GM12878 (cell line): ENCODE data around the gene DPH6. TPM values are rescaled to one million over a fixed set of nuclear protein-coding genes. Genes with fewer than 3 reads are reported as not detected.

Experiments used
- ATAC-seq: fragments of 200-7000 bp; cut with Tn5 transposase; 3 replicates; pipeline ENCODE4 v1.9.1; 2020; ENCODE audit warnings: mild to moderate bottlenecking, moderate library complexity
- BruUV-seq: library from RNA; stranded (reverse); fragments of 400-500 nt; replicated peaks from 2 replicates; lab custom pipeline; 2021; lab: Mats Ljungman, UMichigan
- CTCF ChIA-PET: fragments of 300-600 bp; sonication (Branson Sonifier 250); formaldehyde crosslinking; extraction: SDS; loops from one replicate; lab custom pipeline; 2021; ENCODE audit warnings: inconsistent platforms; lab: Yijun Ruan, JAX
- POLR2A ChIA-PET: fragments of 350-600 bp; formaldehyde crosslinking; extraction: SDS; loops from one replicate; lab custom pipeline; 2021; ENCODE audit warnings: inconsistent platforms; lab: Charles Lee
- RAD21 ChIA-PET: fragments of 300-600 bp; sonication (Branson Sonifier 250); formaldehyde crosslinking; loops from one replicate; lab custom pipeline; 2023; ENCODE audit warnings: antibody characterized with exemption; ENCODE audit not compliant: unreplicated experiment; lab: Charles Lee
- SMC1A ChIA-PET: fragments of 300-600 bp; sonication (Branson Sonifier 250); formaldehyde crosslinking; loops from one replicate; lab custom pipeline; 2023; ENCODE audit not compliant: unreplicated experiment, uncharacterized antibody; lab: Charles Lee
- DNase-seq: peaks from one replicate; pipeline ENCODE4 v3.0.0-alpha.2; 2011; ENCODE audit warnings: low read depth, low spot score
- FAIRE-seq: peaks from 3 replicates; lab custom pipeline; 2011; peaks lifted over from hg19 to GRCh38; lab: Jason Lieb, UNC
- H2AFZ ChIP-seq: 2 replicates; pipeline ENCODE4 v1.6.0; 2011; ENCODE audit warnings: low read depth, low read length, control low read depth; ENCODE audit not compliant: control insufficient read depth
- H3K27ac ChIP-seq: 2 replicates; pipeline ENCODE4 v1.5.1; 2011; ENCODE audit warnings: control low read depth; ENCODE audit not compliant: control insufficient read depth, insufficient read depth
- H3K27me3 ChIP-seq, 2 experiments: replicated peaks in 1 of 2; 2 replicates each; pipeline versions ENCODE4 v1.6.0 to v1.6.1; 2011; ENCODE audit warnings: low read length in 1 of 2; ENCODE audit not compliant: control insufficient read depth in 2 of 2, insufficient read depth in 2 of 2
- H3K36me3 ChIP-seq, 2 experiments: 2 replicates each; pipeline ENCODE4 v1.5.1; 2011; ENCODE audit warnings: low read length in 1 of 2; ENCODE audit not compliant: control insufficient read depth in 2 of 2, insufficient read depth in 2 of 2
- H3K4me1 ChIP-seq: 2 replicates; pipeline ENCODE4 v1.6.1; 2011; ENCODE audit warnings: mild to moderate bottlenecking, low read length, moderate library complexity, mixed read lengths; ENCODE audit not compliant: control insufficient read depth, insufficient read depth
- H3K4me2 ChIP-seq: 2 replicates; pipeline ENCODE4 v1.6.0; 2011; ENCODE audit warnings: control low read depth; ENCODE audit not compliant: control insufficient read depth, insufficient read depth
- H3K4me3 ChIP-seq: fragments of 200-600 bp; sonication (generic); 2 replicates; pipeline ENCODE4 v1.5.1; 2016
- H3K79me2 ChIP-seq: 2 replicates; pipeline ENCODE4 v1.6.0; 2011; ENCODE audit warnings: low read length; ENCODE audit not compliant: control insufficient read depth, insufficient read depth
- H3K9ac ChIP-seq: 2 replicates; pipeline ENCODE4 v1.8.0; 2011; ENCODE audit warnings: low read length, control low read depth, mixed read lengths; ENCODE audit not compliant: control insufficient read depth, insufficient read depth
- H3K9me3 ChIP-seq: replicated peaks from 3 replicates; pipeline ENCODE4 v1.5.1; 2011; ENCODE audit warnings: mild to moderate bottlenecking, low read length; ENCODE audit not compliant: control insufficient read depth, insufficient read depth
- H4K20me1 ChIP-seq: 2 replicates; pipeline ENCODE4 v1.6.0; 2011; ENCODE audit not compliant: control insufficient read depth, insufficient read depth
- ATF7 ChIP-seq: fragments of 450-650 bp; IDR thresholded peaks from 2 replicates; pipeline ENCODE4 v1.6.1; 2016; ENCODE audit warnings: low read depth, mild to moderate bottlenecking
- BHLHE40 ChIP-seq, 2 experiments: fragments of 450-650 bp in 1 of 2; IDR thresholded peaks; 2 replicates each; pipeline ENCODE4 v1.6.1; 2011 to 2017; ENCODE audit warnings: low read depth in 2 of 2, borderline replicate concordance in 1 of 2, improper control_type of control experiment in 1 of 2, low read length in 1 of 2, mild to moderate bottlenecking in 1 of 2
- CHD1 ChIP-seq: IDR thresholded peaks from 2 replicates; pipeline ENCODE4 v1.6.1; 2012; ENCODE audit warnings: low read depth, low read length, improper control_type of control experiment
- CHD2 ChIP-seq: IDR thresholded peaks from 2 replicates; pipeline ENCODE4 v1.6.1; 2011; ENCODE audit warnings: low read depth, low read length, improper control_type of control experiment, borderline replicate concordance
- EED ChIP-seq: sonication (generic); IDR thresholded peaks from 2 replicates; pipeline ENCODE4 v1.6.1; 2016; ENCODE audit warnings: antibody characterized with exemption, low read depth
- EP300 ChIP-seq, 2 experiments: fragments of 150-350 bp in 1 of 2; IDR thresholded peaks; 2 replicates each; pipeline ENCODE4 v1.6.1; 2011 to 2012; ENCODE audit warnings: low read depth in 2 of 2, low read length in 2 of 2, borderline replicate concordance in 1 of 2, improper control_type of control experiment in 1 of 2, inconsistent platforms in 1 of 2; ENCODE audit not compliant: control insufficient read depth in 1 of 2
- IRF5 ChIP-seq: fragments of 450-650 bp; IDR thresholded peaks from 2 replicates; pipeline ENCODE4 v1.6.1; 2017; ENCODE audit warnings: borderline replicate concordance
- SKIL ChIP-seq: fragments of 450-650 bp; IDR thresholded peaks from 2 replicates; pipeline ENCODE4 v1.6.1; 2017; ENCODE audit warnings: mild to moderate bottlenecking, low read depth, inconsistent platforms; ENCODE audit not compliant: poor library complexity, severe bottlenecking
- TCF7 ChIP-seq: IDR thresholded peaks from 2 replicates; pipeline ENCODE4 v1.6.1; 2014; ENCODE audit warnings: antibody characterized with exemption, borderline replicate concordance
- ZNF207 ChIP-seq: fragments of 450-650 bp; IDR thresholded peaks from 2 replicates; pipeline ENCODE4 v1.6.1; 2014; ENCODE audit warnings: antibody characterized with exemption, mild to moderate bottlenecking, borderline replicate concordance
- ZNF217 ChIP-seq: fragments of 450-650 bp; IDR thresholded peaks from 2 replicates; pipeline ENCODE4 v1.6.1; 2017; ENCODE audit warnings: antibody characterized with exemption, mild to moderate bottlenecking
- WGBS: methylation state at CpG from one replicate; pipeline ENCODE4 v1.1.6; 2016; ENCODE audit warnings: low lambda C conversion rate; ENCODE audit not compliant: insufficient replicate concordance, insufficient coverage; ENCODE audit errors: missing lambda C conversion rate; 5-methylcytosine and 5-hydroxymethylcytosine counted together
- in situ Hi-C: fragments of 300-500 bp; cut with MboI; formaldehyde crosslinking; loops from 9 replicates; pipeline ENCODE4 v1.14.3; 2018; ENCODE audit warnings: mixed read lengths
- intact Hi-C: fragments of 100-400 bp; cut with micrococcal nuclease; formaldehyde crosslinking; loops from one replicate; pipeline ENCODE4 v1.14.2; 2022; ENCODE audit not compliant: unreplicated experiment
- polyA plus RNA-seq, 11 experiments: library from polyadenylated mRNA; depleted of rRNA in 4 of 11; unstranded in 6 of 11; stranded (reverse) in 5 of 11; fragments of >200 nt; fragmentation: Nextera tagmentation in 4 of 11; fragmentation: Illumina TruSeq in 1 of 11; extraction: Ambion mirVana in 4 of 11; extraction: Trizol in 1 of 11; gene quantifications; 1 replicate in 1 of 11; 2 replicates in 10 of 11; pipeline versions ENCODE4 v1.2.1 to v1.2.3, GENCODE V29; 2011 to 2016; ENCODE audit warnings: inconsistent platforms in 2 of 11, missing spikeins in 2 of 11, low read depth in 1 of 11
- total RNA-seq, 4 experiments: library from RNA; depleted of rRNA in 3 of 4; stranded (reverse); fragments of >200 nt in 3 of 4; fragmentation: Illumina TruSeq in 1 of 4; extraction: Trizol in 1 of 4; gene quantifications; 2 replicates each; pipeline versions ENCODE4 v1.2.1 to v1.2.3, GENCODE V29; 2013 to 2021

DPH6 gene
- total and polyA plus RNA-seq, 10 of the 15 experiments (the other 5 are each of a cell fraction or from before 2014, with no cell fraction given) = 9.0 to 68.5 (median 17.1) TPM

GRCh38 chr15:35496585-35496984, 49.4 kb downstream of the DPH6 start (continued):
- TF ChIP-seq EP300 (IDR thresholded peaks at IDR 0.05; ENCODE audit: borderline replicate concordance in 1 of 2, control insufficient read depth in 1 of 2, low read depth in 2 of 2, low read length in 2 of 2) (peak; percentile 54 to 71; a peak in 2 of 4 replicates), BHLHE40 (IDR thresholded peaks at IDR 0.05; ENCODE audit: borderline replicate concordance in 1 of 2, low read depth in 2 of 2, low read length in 1 of 2) (peak; percentile 21 to 25; a peak in 1 of 4 replicates)
- TF ChIP-seq, all 136 proteins: peak for 17

GRCh38 chr15:35495080-35495479, 50.9 kb downstream of the DPH6 start:
- H2AFZ ChIP-seq = no peak overlapping the region
- no peaks in the 10 kb centered on the region for H3K36me3 ChIP-seq
- no peak overlapping the region for H3K27ac ChIP-seq
- no TSS peak for BruUV-seq
- H3K9me3 ChIP-seq = no peaks in the 10 kb centered on the region
- H3K4me1 ChIP-seq = no peaks in the 10 kb centered on the region
- FAIRE-seq = no peak
- CTCF ChIA-PET = no interaction called here
- intact Hi-C loops (no loop called here), in situ Hi-C loops (no loop called here)
- no peak overlapping the region for H3K4me3 ChIP-seq
- SMC1A ChIA-PET = interaction anchor here (0.8 kb wide), 1 partner anchor 17 kb away, joined by 4 read pairs; no protein-coding TSS in a partner anchor
- RAD21 ChIA-PET = no interaction called here
- no peaks in the 10 kb centered on the region for H3K27me3 ChIP-seq
- no peak for DNase-seq
- TF ChIP-seq EED = no peak
- no peak for TF ChIP-seq ZNF217
- H3K79me2 ChIP-seq = no peaks in the 10 kb centered on the region
- POLR2A ChIA-PET = no interaction called here
- no peak for ATAC-seq
- 96% methylated on average over 3 of the region's 3 CpGs for WGBS
- no peak overlapping the region for H3K9ac ChIP-seq
- H3K4me2 ChIP-seq = no peak overlapping the region
- H4K20me1 ChIP-seq = no peaks in the 10 kb centered on the region

- Histone ChIP-seq H3K9me3 (peaks cover 5% of the 10 kb centered on the region; the same call in 2 of the 3 replicates), H2AFZ (no peak overlapping the region), H3K36me3 (no peaks in the 10 kb centered on the region), H3K9ac (no peak overlapping the region), H3K27ac (no peak overlapping the region), H3K4me2 (no peak overlapping the region), H4K20me1 (no peaks in the 10 kb centered on the region), H3K79me2 (no peaks in the 10 kb centered on the region), H3K4me1 (no peaks in the 10 kb centered on the region), H3K4me3 (no peak overlapping the region), H3K27me3 (no peaks in the 10 kb centered on the region)
- in situ Hi-C loops = no loop called here
- no peak for ATAC-seq
- RAD21 ChIA-PET = interaction anchor here (0.7 kb wide), 1 partner anchor 47 kb away, joined by 3 read pairs; no protein-coding TSS in a partner anchor
- DNase-seq = no peak
- SMC1A ChIA-PET = interaction anchor here (1.3 to 1.4 kb wide), 2 partner anchors 10 to 14 kb away, joined by 3 read pairs; no protein-coding TSS in a partner anchor
- WGBS = 100% methylated on average over 3 of the region's 3 CpGs
- intact Hi-C loops = no loop called here
- FAIRE-seq = no peak
- CTCF ChIA-PET = no interaction called here
- no TSS peak for BruUV-seq
- POLR2A ChIA-PET = no interaction called here
- TF ChIP-seq SKIL = no peak
- TF ChIP-seq CHD1 = no peak
- no peak for TF ChIP-seq ATF7
- no peak for TF ChIP-seq TCF7
- no peak for TF ChIP-seq ZNF207
- TF ChIP-seq CHD2 = no peak
- no peak for TF ChIP-seq IRF5
Measured at GRCh38 chr15:35491999-35492398, 54.0 kb downstream of the DPH6 start.
